Kidney (tissue), 14 donors: ENCODE results near the gene CLDN8. TPM values are rescaled to one million over a fixed set of nuclear protein-coding genes. Genes with fewer than 3 reads are reported as not detected.

ENCODE experiments used
- DNase-seq, 5 donors: peaks; one replicate each; pipeline ENCODE4 v3.0.0-alpha.2; 2013 to 2020
- FAIRE-seq: peaks from 2 replicates; lab custom pipeline; 2012; peaks lifted over from hg19 to GRCh38; lab: Jason Lieb, UNC
- H3K27ac ChIP-seq, 2 donors: one replicate each; pipeline ENCODE4 v1.7.0; 2013; ENCODE audit warnings: low read depth in 2 of 2, low read length in 2 of 2, inconsistent platforms in 1 of 2
- H3K27me3 ChIP-seq: one replicate; pipeline ENCODE4 v1.7.1; 2013; ENCODE audit warnings: low read length, inconsistent platforms; ENCODE audit not compliant: control insufficient read depth, insufficient read depth
- H3K36me3 ChIP-seq, 3 donors: one replicate each; pipeline versions ENCODE4 v1.7.0 to v1.7.1; 2013; ENCODE audit warnings: low read length in 3 of 3, control low read depth in 1 of 3, inconsistent platforms in 1 of 3; ENCODE audit not compliant: insufficient read depth in 3 of 3, control insufficient read depth in 2 of 3
- H3K4me1 ChIP-seq, 3 donors: one replicate each; pipeline versions ENCODE4 v1.7.0 to v1.7.1; 2013; ENCODE audit warnings: low read length in 3 of 3, inconsistent platforms in 1 of 3, low read depth in 1 of 3; ENCODE audit not compliant: control insufficient read depth in 2 of 3, insufficient read depth in 2 of 3
- H3K4me3 ChIP-seq, 3 donors: one replicate each; pipeline versions ENCODE4 v1.7.0 to v1.8.1; 2013; ENCODE audit warnings: low read length in 3 of 3, control low read depth in 1 of 3, inconsistent platforms in 1 of 3
- H3K9ac ChIP-seq, 3 donors: one replicate each; pipeline versions ENCODE4 v1.7.0 to v1.7.1; 2013; ENCODE audit warnings: low read length in 3 of 3, control low read depth in 1 of 3, inconsistent platforms in 1 of 3
- H3K9me3 ChIP-seq, 3 donors: one replicate each; pipeline versions ENCODE4 v1.7.0 to v1.7.1; 2013; ENCODE audit warnings: low read length in 3 of 3, control low read depth in 1 of 3, inconsistent platforms in 1 of 3; ENCODE audit not compliant: control insufficient read depth in 2 of 3, insufficient read depth in 1 of 3
- intact Hi-C: fragments of 100-400 bp; cut with DNase I; formaldehyde crosslinking; loops from one replicate; pipeline ENCODE4 v1.11.1; 2022
- polyA plus RNA-seq: library from polyadenylated mRNA; stranded (reverse); fragments of 350-450 nt; fragmentation: Illumina TruSeq; extraction: RNeasy Lipid Tissue Mini Kit (QIAGEN cat#74804); gene quantifications from one replicate; pipeline ENCODE4 v1.2.3, GENCODE V29; 2014; ENCODE audit warnings: low read depth, low replicate concordance; ENCODE audit not compliant: insufficient read depth
- total RNA-seq: library from RNA; stranded (reverse); fragmentation: NEBNext Ultra II Directional; extraction: Animal tissue kit (Norgen Biotek cat#: 25700); gene quantifications from one replicate; pipeline ENCODE4 v1.2.1, GENCODE V29; 2021
- TF ChIP-seq, protein P1 (sequence below): IDR thresholded peaks from 3 replicates; pipeline ENCODE4 v1.5.1; 2012; ENCODE audit warnings: mild to moderate bottlenecking, moderate library complexity, borderline replicate concordance; ENCODE audit not compliant: insufficient read depth; ENCODE audit errors: extremely low read depth
- donor health status: control.
- donor health status: control.
- donor health status: control.
- donor health status: control.
- donor health status: control.
- donor health status: DM: yes; HTN: yes; CAD: no.
- donor health status: Normal renal cell carcinoma (clear cell type).

CLDN8 gene
- total and polyA plus RNA-seq, 2 donors from 2014 or later, result 7.1 to 86.8 TPM

DNA sequence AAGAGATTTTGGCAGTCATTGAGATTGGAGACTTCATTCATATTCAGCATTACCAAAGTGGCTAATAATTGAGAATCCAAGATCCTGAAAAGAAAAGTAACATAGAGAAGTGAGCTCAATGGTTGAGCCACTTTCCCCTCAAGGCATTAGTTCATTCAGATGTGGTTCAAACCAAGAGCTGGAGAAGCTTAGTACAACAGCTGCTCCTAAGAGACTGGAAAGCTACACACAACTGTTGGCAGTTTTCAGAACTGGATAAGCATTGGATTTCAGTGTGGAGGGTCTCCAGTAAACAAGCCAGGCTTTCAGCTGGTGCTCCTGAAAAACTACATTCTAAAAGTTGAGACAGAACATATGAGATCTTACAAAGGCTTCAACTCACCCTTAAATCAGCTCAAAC is 29.2 kb upstream of the CLDN8 start:
- Histone ChIP-seq H3K4me1 (no peaks in the 10 kb centered on the region), H3K4me3 (no peak overlapping the region), H3K27me3 (no peaks in the 10 kb centered on the region), H3K9me3 (no peaks in the 10 kb centered on the region), H3K36me3 (no peaks in the 10 kb centered on the region), H3K27ac (no peak overlapping the region), H3K9ac (no peak overlapping the region)
- DNase-seq (no peak), FAIRE-seq (no peak)
- TF ChIP-seq, protein P1, sequence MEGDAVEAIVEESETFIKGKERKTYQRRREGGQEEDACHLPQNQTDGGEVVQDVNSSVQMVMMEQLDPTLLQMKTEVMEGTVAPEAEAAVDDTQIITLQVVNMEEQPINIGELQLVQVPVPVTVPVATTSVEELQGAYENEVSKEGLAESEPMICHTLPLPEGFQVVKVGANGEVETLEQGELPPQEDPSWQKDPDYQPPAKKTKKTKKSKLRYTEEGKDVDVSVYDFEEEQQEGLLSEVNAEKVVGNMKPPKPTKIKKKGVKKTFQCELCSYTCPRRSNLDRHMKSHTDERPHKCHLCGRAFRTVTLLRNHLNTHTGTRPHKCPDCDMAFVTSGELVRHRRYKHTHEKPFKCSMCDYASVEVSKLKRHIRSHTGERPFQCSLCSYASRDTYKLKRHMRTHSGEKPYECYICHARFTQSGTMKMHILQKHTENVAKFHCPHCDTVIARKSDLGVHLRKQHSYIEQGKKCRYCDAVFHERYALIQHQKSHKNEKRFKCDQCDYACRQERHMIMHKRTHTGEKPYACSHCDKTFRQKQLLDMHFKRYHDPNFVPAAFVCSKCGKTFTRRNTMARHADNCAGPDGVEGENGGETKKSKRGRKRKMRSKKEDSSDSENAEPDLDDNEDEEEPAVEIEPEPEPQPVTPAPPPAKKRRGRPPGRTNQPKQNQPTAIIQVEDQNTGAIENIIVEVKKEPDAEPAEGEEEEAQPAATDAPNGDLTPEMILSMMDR, result no peak
- intact Hi-C loops, result no loop called here

DNA sequence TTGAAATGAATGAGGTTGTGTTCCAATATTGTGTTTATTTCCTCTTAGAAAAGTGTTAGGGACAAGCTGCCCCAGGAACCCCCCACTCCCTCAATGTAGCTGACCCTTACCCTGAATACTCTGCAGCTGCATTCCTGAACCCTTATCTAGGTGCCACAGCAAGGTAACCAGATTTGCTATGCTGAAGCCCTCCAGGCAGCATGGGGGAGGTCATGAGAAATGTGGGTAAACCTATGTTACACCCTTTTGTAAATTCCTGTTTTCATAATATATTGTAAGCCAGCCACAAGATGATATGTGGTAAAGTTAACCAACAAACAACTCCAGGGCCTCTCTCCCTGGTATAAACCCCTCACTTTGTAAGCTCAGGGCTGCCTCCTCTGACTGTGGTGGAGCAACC is 27.8 kb upstream of the CLDN8 start:
- Histone ChIP-seq H3K4me1 (no peaks in the 10 kb centered on the region), H3K9ac (no peak overlapping the region), H3K9me3 (no peaks in the 10 kb centered on the region), H3K36me3 (no peaks in the 10 kb centered on the region), H3K27me3 (no peaks in the 10 kb centered on the region), H3K27ac (no peak overlapping the region), H3K4me3 (no peak overlapping the region)
- FAIRE-seq (no peak), DNase-seq (no peak)
- intact Hi-C loops, result no loop called here
- TF ChIP-seq, protein P1, result no peak

- intact Hi-C loops, result no loop called here
- FAIRE-seq, result no peak
- DNase-seq, result no peak
- H3K9ac ChIP-seq, result no peak overlapping the region
- H3K36me3 ChIP-seq, result no peaks in the 10 kb centered on the region
- no peaks in the 10 kb centered on the region for H3K4me1 ChIP-seq
- no peaks in the 10 kb centered on the region for H3K9me3 ChIP-seq
- no peak overlapping the region for H3K4me3 ChIP-seq
- TF ChIP-seq, protein P1, result no peak
- H3K27me3 ChIP-seq, result no peaks in the 10 kb centered on the region
- no peak overlapping the region for H3K27ac ChIP-seq
Observed at GRCh38 chr21:30240661-30241060, 24.8 kb upstream of the CLDN8 start.

DNA sequence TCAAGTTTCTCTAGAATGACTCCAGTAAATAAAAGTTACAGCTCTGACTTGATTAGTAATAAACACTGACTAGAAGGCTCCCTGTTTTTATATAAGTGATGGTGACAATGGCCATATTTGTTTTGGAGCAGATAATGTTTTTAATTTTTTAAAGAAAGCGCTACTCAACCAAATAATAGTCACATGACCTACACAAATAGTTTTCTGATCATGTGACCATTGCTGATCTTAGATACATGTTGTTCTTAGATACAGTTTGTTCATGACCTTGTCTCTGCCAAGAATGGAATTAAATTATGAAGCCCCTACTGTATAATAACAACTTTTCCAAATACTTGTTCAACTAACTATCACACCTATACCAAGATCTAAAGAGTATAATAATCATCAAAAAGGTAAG is 22.3 kb upstream of the CLDN8 start:
- no peak for FAIRE-seq
- Histone ChIP-seq H3K36me3 (no peaks in the 10 kb centered on the region), H3K9me3 (no peaks in the 10 kb centered on the region), H3K27me3 (no peaks in the 10 kb centered on the region), H3K27ac (no peak overlapping the region), H3K4me3 (no peak overlapping the region), H3K4me1 (no peaks in the 10 kb centered on the region), H3K9ac (no peak overlapping the region)
- no peak for DNase-seq
- TF ChIP-seq, protein P1, result no peak
- intact Hi-C loops, result no loop called here
